IMR-90 (cell line): ENCODE measurements around the gene CRIM1. TPM values are rescaled to one million over a fixed set of nuclear protein-coding genes. Genes with fewer than 3 reads are reported as not detected.

ENCODE experiments used
- ATAC-seq: fragments of 200-7000 bp; cut with Tn5 transposase; 2 replicates; pipeline ENCODE4 v1.9.1; 2020; ENCODE audit warnings: low read depth, mild to moderate bottlenecking, moderate library complexity
- BruUV-seq: library from RNA; stranded (reverse); fragments of 400-500 nt; replicated peaks from 2 replicates; lab custom pipeline; 2021; lab: Mats Ljungman, UMichigan
- CTCF ChIA-PET: fragments of 300-600 bp; formaldehyde crosslinking; extraction: SDS; loops from one replicate; lab custom pipeline; 2021; ENCODE audit warnings: antibody characterized with exemption; lab: Yijun Ruan, JAX
- POLR2A ChIA-PET: fragments of 300-600 bp; sonication (Branson Sonifier 250); formaldehyde crosslinking; loops from one replicate; lab custom pipeline; 2022; ENCODE audit warnings: antibody characterized with exemption; ENCODE audit not compliant: unreplicated experiment; lab: Charles Lee
- DNase-seq: peaks from one replicate; pipeline ENCODE4 v3.0.0; 2013
- H2AFZ ChIP-seq: replicated peaks from 2 replicates; pipeline ENCODE3; 2013; ENCODE audit warnings: low read length, mild to moderate bottlenecking; ENCODE audit not compliant: poor library complexity
- H2AK5ac ChIP-seq: 2 replicates; pipeline ENCODE4 v1.6.1; 2013; ENCODE audit warnings: low read depth, low read length, inconsistent platforms
- H2AK9ac ChIP-seq: replicated peaks from 2 replicates; pipeline ENCODE3; 2013; ENCODE audit warnings: mild to moderate bottlenecking, low read depth, low read length, moderate library complexity; ENCODE audit not compliant: poor library complexity
- H2BK120ac ChIP-seq: 2 replicates; pipeline ENCODE4 v1.6.1; 2013; ENCODE audit warnings: low read depth, low read length, inconsistent platforms
- H2BK15ac ChIP-seq: 3 replicates; pipeline ENCODE4 v1.6.1; 2013; ENCODE audit warnings: low read depth, low read length, inconsistent platforms
- H2BK20ac ChIP-seq: 2 replicates; pipeline ENCODE4 v1.6.1; 2013; ENCODE audit warnings: low read depth, mild to moderate bottlenecking, inconsistent platforms, low read length, moderate library complexity
- H2BK5ac ChIP-seq: 2 replicates; pipeline ENCODE4 v1.6.1; 2013; ENCODE audit warnings: mild to moderate bottlenecking, low read depth, low read length, inconsistent platforms; ENCODE audit not compliant: poor library complexity, severe bottlenecking
- H3K14ac ChIP-seq: replicated peaks from 2 replicates; pipeline ENCODE4 v1.6.1; 2013; ENCODE audit warnings: low read depth, low read length, inconsistent platforms
- H3K18ac ChIP-seq: 2 replicates; pipeline ENCODE4 v1.6.1; 2013; ENCODE audit warnings: low read depth, low read length, control low read depth
- H3K23ac ChIP-seq: 2 replicates; pipeline ENCODE4 v1.6.1; 2013; ENCODE audit warnings: low read depth, low read length, inconsistent platforms
- H3K27ac ChIP-seq: 2 replicates; pipeline ENCODE4 v1.5.1; 2013; ENCODE audit warnings: mild to moderate bottlenecking, control low read depth, low read length; ENCODE audit not compliant: insufficient read depth
- H3K27me3 ChIP-seq: 2 replicates; pipeline ENCODE4 v1.6.1; 2013; ENCODE audit warnings: low read length; ENCODE audit not compliant: control insufficient read depth, insufficient read depth
- H3K36me3 ChIP-seq: 2 replicates; pipeline ENCODE4 v1.6.1; 2013; ENCODE audit warnings: low read length, mixed read lengths; ENCODE audit not compliant: control insufficient read depth, insufficient read depth
- H3K4ac ChIP-seq: 2 replicates; pipeline ENCODE4 v1.6.1; 2013; ENCODE audit warnings: low read depth, low read length, inconsistent platforms
- H3K4me1 ChIP-seq: 2 replicates; pipeline ENCODE4 v1.6.1; 2013; ENCODE audit warnings: low read length, mixed read lengths; ENCODE audit not compliant: control insufficient read depth, insufficient read depth
- H3K4me2 ChIP-seq: 2 replicates; pipeline ENCODE4 v1.6.1; 2013; ENCODE audit warnings: low read depth, mild to moderate bottlenecking, control low read depth, low read length, moderate library complexity
- H3K4me3 ChIP-seq: 2 replicates; pipeline ENCODE4 v1.5.1; 2013; ENCODE audit warnings: low read depth, mild to moderate bottlenecking, control low read depth, low read length, moderate library complexity; ENCODE audit not compliant: insufficient read depth
- H3K56ac ChIP-seq: 2 replicates; pipeline ENCODE4 v1.6.1; 2013; ENCODE audit warnings: low read length, inconsistent platforms; ENCODE audit not compliant: insufficient read depth; ENCODE audit errors: extremely low read depth
- H3K79me1 ChIP-seq, 2 experiments: 2 replicates each; pipeline ENCODE4 v1.6.1; 2013; ENCODE audit warnings: low read length in 2 of 2, inconsistent platforms in 1 of 2, low read depth in 1 of 2
- H3K9ac ChIP-seq: 2 replicates; pipeline ENCODE4 v1.6.1; 2013; ENCODE audit warnings: low read depth, low read length, control low read depth
- H3K9me1 ChIP-seq: 2 replicates; pipeline ENCODE4 v1.6.1; 2013; ENCODE audit warnings: low read length, inconsistent platforms; ENCODE audit not compliant: insufficient read depth
- H3K9me3 ChIP-seq: 2 replicates; pipeline ENCODE4 v1.6.1; 2013; ENCODE audit warnings: low read length; ENCODE audit not compliant: control insufficient read depth, insufficient read depth
- H4K20me1 ChIP-seq: 2 replicates; pipeline ENCODE4 v1.6.1; 2013; ENCODE audit warnings: low read length, inconsistent platforms; ENCODE audit not compliant: insufficient read depth
- H4K5ac ChIP-seq: 2 replicates; pipeline ENCODE4 v1.6.1; 2013; ENCODE audit warnings: mild to moderate bottlenecking, low read depth, low read length, control low read depth
- H4K8ac ChIP-seq, 2 experiments: 2 replicates each; pipeline ENCODE4 v1.6.1; 2013; ENCODE audit warnings: low read depth in 2 of 2, low read length in 2 of 2, control low read depth in 1 of 2, inconsistent platforms in 1 of 2
- H4K91ac ChIP-seq: 2 replicates; pipeline ENCODE4 v1.6.1; 2013; ENCODE audit warnings: low read depth, low read length, inconsistent platforms; ENCODE audit not compliant: insufficient read depth
- BHLHE40 ChIP-seq: fragments of 150-350 bp; IDR thresholded peaks from 2 replicates; pipeline ENCODE4 v1.6.1; 2016; ENCODE audit warnings: mild to moderate bottlenecking, low read depth, low read length
- CEBPB ChIP-seq: IDR thresholded peaks from 2 replicates; pipeline ENCODE4 v1.6.1; 2012; ENCODE audit warnings: low read depth, low read length, improper control_type of control experiment
- CHD1 ChIP-seq: IDR thresholded peaks from 2 replicates; pipeline ENCODE4 v1.6.1; 2012; ENCODE audit warnings: low read depth, low read length, improper control_type of control experiment
- FOS ChIP-seq: fragments of 150-350 bp; IDR thresholded peaks from 2 replicates; pipeline ENCODE4 v1.6.1; 2016; ENCODE audit warnings: low read depth, low read length
- MAFK ChIP-seq: IDR thresholded peaks from 2 replicates; pipeline ENCODE4 v1.6.1; 2012; ENCODE audit warnings: low read depth, low read length, improper control_type of control experiment
- MAZ ChIP-seq: IDR thresholded peaks from 2 replicates; pipeline ENCODE4 v1.6.1; 2012; ENCODE audit warnings: low read depth, mild to moderate bottlenecking, low read length, improper control_type of control experiment, moderate library complexity, borderline replicate concordance
- MXI1 ChIP-seq: IDR thresholded peaks from 2 replicates; pipeline ENCODE4 v1.6.1; 2012; ENCODE audit warnings: low read depth, mild to moderate bottlenecking, low read length, moderate library complexity, borderline replicate concordance
- NFE2L2 ChIP-seq: fragments of 150-350 bp; IDR thresholded peaks from 2 replicates; pipeline ENCODE4 v1.6.1; 2016; ENCODE audit warnings: low read depth, mild to moderate bottlenecking, low read length
- POLR2A ChIP-seq: IDR thresholded peaks from 2 replicates; pipeline ENCODE4 v1.6.1; 2012; ENCODE audit warnings: mild to moderate bottlenecking, low read depth, low read length
- RAD21 ChIP-seq: IDR thresholded peaks from 2 replicates; pipeline ENCODE4 v1.6.1; 2012; ENCODE audit warnings: low read length, improper control_type of control experiment
- RCOR1 ChIP-seq: IDR thresholded peaks from 2 replicates; pipeline ENCODE4 v1.6.1; 2012; ENCODE audit warnings: mild to moderate bottlenecking, low read length, improper control_type of control experiment; ENCODE audit not compliant: insufficient replicate concordance
- RFX5 ChIP-seq: IDR thresholded peaks from 2 replicates; pipeline ENCODE4 v1.8.0; 2012; ENCODE audit warnings: low read depth, mild to moderate bottlenecking, low read length, moderate library complexity
- SMC3 ChIP-seq: fragments of 150-350 bp; IDR thresholded peaks from 2 replicates; pipeline ENCODE4 v1.6.1; 2016; ENCODE audit warnings: low read depth, mild to moderate bottlenecking, antibody characterized with exemption, low read length, moderate library complexity
- USF2 ChIP-seq: fragments of 150-350 bp; IDR thresholded peaks from 2 replicates; pipeline ENCODE4 v1.6.1; 2017; ENCODE audit warnings: mild to moderate bottlenecking, antibody characterized with exemption, low read length, low read depth
- WGBS, 2 experiments: methylation state at CpG; one replicate each; pipeline versions ENCODE4 v1.1.5 to v1.1.7; 2013; ENCODE audit warnings: missing lambda C conversion rate in 2 of 2; ENCODE audit not compliant: insufficient read length in 1 of 2; ENCODE audit errors: extremely low coverage in 2 of 2; 5-methylcytosine and 5-hydroxymethylcytosine counted together
- dilution Hi-C: fragments of 300-500 bp; cut with HindIII; formaldehyde crosslinking; loops from one replicate; pipeline ENCODE4 v1.14.3; 2018; ENCODE audit warnings: low sequenced_read_pairs; ENCODE audit not compliant: unreplicated experiment
- in situ Hi-C: fragments of 300-500 bp; cut with MboI; formaldehyde crosslinking; loops from 3 replicates; pipeline ENCODE4 v1.14.3; 2019; ENCODE audit warnings: low sequenced_read_pairs, inconsistent platforms, mixed read lengths
- intact Hi-C: fragments of 100-400 bp; cut with micrococcal nuclease; formaldehyde crosslinking; loops from 2 replicates; pipeline ENCODE4 v1.10.0; 2022
- polyA plus RNA-seq, 3 experiments: library from polyadenylated mRNA; depleted of rRNA; stranded (reverse); fragments of >200 nt; gene quantifications; 2 replicates each; pipeline ENCODE4 v1.2.3, GENCODE V29; 2012; ENCODE audit warnings: low replicate concordance in 1 of 3
- total RNA-seq: library from RNA; depleted of rRNA; stranded (reverse); fragments of >200 nt; gene quantifications from 2 replicates; pipeline ENCODE4 v1.2.3, GENCODE V29; 2012
- TF ChIP-seq, protein P1 (sequence below): fragments of 150-350 bp; IDR thresholded peaks from 2 replicates; pipeline ENCODE4 v1.6.1; 2016; ENCODE audit warnings: low read depth, mild to moderate bottlenecking, low read length, moderate library complexity, borderline replicate concordance
- TF ChIP-seq, protein P2 (sequence below): conservative IDR thresholded peaks from 2 replicates; pipeline ENCODE4 v1.5.1; 2012; ENCODE audit warnings: mild to moderate bottlenecking, low read depth, low read length, improper control_type of control experiment

The CRIM1 gene
- total and polyA plus RNA-seq, 2 of the 4 experiments (the other 2 are of a cell fraction): 285 to 490 TPM

GRCh38 chr2:36423172-36423571 lies 67.6 kb downstream of the CRIM1 start:
- Histone ChIP-seq H2AFZ (no peak overlapping the region), H3K27ac (no peak overlapping the region), H2BK15ac (no peak overlapping the region), H3K4me1 (peaks cover 17% of the 10 kb centered on the region), H2BK20ac (no peak overlapping the region), H3K4ac (no peak overlapping the region), H3K9me1 (peaks cover 33% of the 10 kb centered on the region), H2AK5ac (no peak overlapping the region), H4K91ac (no peak overlapping the region), H3K36me3 (peaks cover 12% of the 10 kb centered on the region), H3K4me2 (no peak overlapping the region), H3K9ac (no peak overlapping the region), H3K4me3 (no peak overlapping the region), H2BK5ac (no peak overlapping the region), H2AK9ac (no peak overlapping the region), H3K79me1 (peaks cover 24 to 74% of the 10 kb centered on the region in 2 experiments), H4K8ac (no peak overlapping the region), H3K9me3 (no peaks in the 10 kb centered on the region), H3K18ac (no peak overlapping the region), H3K23ac (no peak overlapping the region; the same call in 1 of the 2 replicates), H3K14ac (peak overlapping the region; percentile 20), H4K20me1 (peaks cover 90% of the 10 kb centered on the region), H3K27me3 (no peaks in the 10 kb centered on the region), H3K56ac (no peak overlapping the region), H4K5ac (no peak overlapping the region), H2BK120ac (no peak overlapping the region)
- DNase-seq (no peak), ATAC-seq (no peak)
- TF ChIP-seq POLR2A: no peak
- no peak for TF ChIP-seq RAD21
- no peak for TF ChIP-seq CHD1
- TF ChIP-seq MAFK: no peak
- TF ChIP-seq FOS: no peak
- TF ChIP-seq, protein P1, sequence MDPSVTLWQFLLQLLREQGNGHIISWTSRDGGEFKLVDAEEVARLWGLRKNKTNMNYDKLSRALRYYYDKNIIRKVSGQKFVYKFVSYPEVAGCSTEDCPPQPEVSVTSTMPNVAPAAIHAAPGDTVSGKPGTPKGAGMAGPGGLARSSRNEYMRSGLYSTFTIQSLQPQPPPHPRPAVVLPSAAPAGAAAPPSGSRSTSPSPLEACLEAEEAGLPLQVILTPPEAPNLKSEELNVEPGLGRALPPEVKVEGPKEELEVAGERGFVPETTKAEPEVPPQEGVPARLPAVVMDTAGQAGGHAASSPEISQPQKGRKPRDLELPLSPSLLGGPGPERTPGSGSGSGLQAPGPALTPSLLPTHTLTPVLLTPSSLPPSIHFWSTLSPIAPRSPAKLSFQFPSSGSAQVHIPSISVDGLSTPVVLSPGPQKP: no peak
- no peak for TF ChIP-seq SMC3
- TF ChIP-seq, protein P2, sequence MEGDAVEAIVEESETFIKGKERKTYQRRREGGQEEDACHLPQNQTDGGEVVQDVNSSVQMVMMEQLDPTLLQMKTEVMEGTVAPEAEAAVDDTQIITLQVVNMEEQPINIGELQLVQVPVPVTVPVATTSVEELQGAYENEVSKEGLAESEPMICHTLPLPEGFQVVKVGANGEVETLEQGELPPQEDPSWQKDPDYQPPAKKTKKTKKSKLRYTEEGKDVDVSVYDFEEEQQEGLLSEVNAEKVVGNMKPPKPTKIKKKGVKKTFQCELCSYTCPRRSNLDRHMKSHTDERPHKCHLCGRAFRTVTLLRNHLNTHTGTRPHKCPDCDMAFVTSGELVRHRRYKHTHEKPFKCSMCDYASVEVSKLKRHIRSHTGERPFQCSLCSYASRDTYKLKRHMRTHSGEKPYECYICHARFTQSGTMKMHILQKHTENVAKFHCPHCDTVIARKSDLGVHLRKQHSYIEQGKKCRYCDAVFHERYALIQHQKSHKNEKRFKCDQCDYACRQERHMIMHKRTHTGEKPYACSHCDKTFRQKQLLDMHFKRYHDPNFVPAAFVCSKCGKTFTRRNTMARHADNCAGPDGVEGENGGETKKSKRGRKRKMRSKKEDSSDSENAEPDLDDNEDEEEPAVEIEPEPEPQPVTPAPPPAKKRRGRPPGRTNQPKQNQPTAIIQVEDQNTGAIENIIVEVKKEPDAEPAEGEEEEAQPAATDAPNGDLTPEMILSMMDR: no peak
- no peak for TF ChIP-seq USF2
- no peak for TF ChIP-seq CEBPB
- no peak for TF ChIP-seq RFX5
- TF ChIP-seq MAZ: no peak
- TF ChIP-seq BHLHE40: no peak
- TF ChIP-seq MXI1: no peak
- TF ChIP-seq NFE2L2: no peak
- no peak for TF ChIP-seq RCOR1
- BruUV-seq: no TSS peak
- intact Hi-C loops (no loop called here), in situ Hi-C loops (no loop called here), dilution Hi-C loops (no loop called here)
- CTCF ChIA-PET: interaction anchor here (1.4 kb wide), 1 partner anchor 16 kb away, joined by 4 read pairs; no protein-coding TSS in a partner anchor
- POLR2A ChIA-PET: no interaction called here
- no CpG with 5 or more reads among the region's 5 CpGs for WGBS, 2 experiments
